GM18873 (cell line): ENCODE results near the gene TOPBP1.
"Not testable (repeated sequence)": the region's sequence is repeated elsewhere in the genome, so short reads cannot be mapped to it uniquely, and the experiment has no call there.

ENCODE experiments used
- ATAC-seq: cut with Tn5 transposase; IDR thresholded peaks from one replicate; pipeline ENCODE4 v1.9.1; 2021; ENCODE audit warnings: mild to moderate bottlenecking, moderate library complexity, moderate number of reproducible peaks; ENCODE audit not compliant: unreplicated experiment, low FRiP score

TOPBP1 gene

DNA sequence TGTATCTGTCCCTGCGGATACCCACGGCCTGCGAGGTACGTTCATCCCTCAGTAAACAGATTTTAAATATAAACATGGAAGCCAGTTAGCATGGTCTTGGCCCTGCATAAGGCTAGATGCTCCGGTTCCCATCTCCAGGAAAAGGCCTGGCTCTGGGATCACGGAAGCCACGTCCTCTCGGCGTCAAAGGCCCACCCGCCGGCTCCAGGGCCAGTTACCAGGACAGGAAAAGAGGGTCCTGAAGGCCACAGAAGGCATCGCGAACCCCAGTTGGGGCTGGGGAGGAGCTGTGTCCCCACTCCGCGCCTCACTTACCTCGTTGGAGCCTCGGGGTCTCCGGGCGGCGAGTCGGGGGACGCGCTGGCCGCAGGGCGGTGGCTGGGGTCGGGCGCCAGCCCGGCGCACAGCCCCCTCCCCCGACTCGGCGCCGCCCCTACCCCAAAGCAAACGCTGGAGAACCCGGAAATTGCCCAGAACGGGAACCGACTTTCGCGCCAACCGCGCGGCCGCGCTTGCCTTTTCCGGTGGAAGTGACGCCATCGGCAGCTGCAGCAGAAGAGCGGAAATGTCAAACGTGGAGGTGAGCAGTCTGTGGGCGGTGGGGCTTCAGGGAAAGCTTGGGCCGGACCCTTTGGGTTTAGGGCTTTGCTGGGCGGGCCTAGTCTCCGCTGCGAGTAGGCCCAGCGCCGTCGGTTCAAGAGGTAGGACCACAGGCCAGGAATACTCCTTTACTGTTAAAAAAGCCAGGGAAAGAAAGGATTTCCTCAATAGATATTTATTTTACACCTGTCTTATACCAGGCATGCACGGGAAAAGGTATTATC lies at the start of gene TOPBP1:
Gene TOPBP1 (minus strand): TSS at position 488 of the 824 bp plus-strand sequence. CDS start 814 bp downstream, outside the sequence.
- peak; percentile 82 for ATAC-seq

DNA sequence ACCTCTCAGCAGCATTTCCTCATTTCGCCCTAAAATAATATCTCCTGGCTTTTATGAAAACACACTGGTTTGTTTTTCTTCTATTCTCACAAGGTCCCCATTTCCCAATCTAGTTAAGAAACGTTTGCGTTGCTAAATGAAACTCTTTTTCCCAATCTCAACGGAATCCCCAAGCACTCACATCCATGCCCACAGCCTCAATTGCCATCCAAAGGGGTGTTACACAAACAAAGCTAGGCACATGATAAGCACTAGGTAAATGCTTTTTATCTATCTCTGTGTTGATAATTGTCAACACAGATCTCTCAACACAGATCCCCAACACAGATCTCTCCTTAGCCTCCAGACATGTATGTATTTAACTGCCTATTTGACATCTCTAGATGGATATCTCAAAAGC lies 49.3 kb upstream of the TOPBP1 start:
- no peak for ATAC-seq

DNA sequence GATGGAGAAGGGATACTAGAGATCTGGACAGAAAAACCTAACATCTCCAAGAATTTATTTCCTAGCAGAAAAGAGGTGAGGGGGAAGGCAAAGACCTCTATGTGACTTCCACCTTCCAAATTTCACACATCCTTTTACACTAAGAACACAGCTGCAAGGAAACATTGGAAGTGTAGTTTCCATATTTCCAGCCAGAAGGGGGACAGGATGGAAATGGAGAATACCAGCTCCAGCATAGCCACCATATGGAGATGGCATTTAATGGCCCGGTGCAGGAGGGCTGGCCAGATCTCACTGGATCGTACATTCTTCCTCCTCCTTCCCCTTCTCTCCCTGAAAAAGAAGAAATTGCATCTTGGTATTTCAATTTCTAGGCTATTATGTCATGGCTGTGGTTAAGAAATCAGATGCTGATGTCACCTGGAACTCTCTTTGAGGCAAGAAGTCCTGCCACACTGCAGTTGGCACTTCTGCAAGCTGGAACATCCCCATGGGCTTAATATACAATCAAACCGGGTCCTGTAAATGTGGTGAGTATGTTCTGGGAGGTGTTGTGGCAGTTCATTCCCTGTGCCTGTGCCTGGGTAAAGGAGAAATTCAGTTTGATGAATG lies 47.5 kb upstream of the TOPBP1 start:
- no peak for ATAC-seq

DNA sequence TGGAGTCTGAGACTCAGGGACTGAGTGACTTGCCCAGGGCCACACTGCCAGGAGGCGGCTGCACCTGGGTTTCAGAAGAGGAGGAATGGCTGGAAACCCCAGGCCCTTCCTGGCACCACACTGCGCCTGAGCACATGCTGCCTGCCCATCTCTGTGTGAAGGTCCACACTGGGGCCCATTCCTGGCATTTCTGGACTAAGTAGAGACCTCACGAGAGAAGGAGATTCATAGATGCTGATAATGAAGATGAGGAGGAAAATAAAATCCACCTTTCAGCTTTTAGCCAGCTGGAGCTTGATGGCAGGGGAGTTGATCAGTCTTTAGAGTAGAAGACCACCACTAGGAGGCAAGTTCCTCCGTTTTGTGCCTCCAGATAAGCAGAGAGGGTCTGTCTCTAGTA lies 44.3 kb upstream of the TOPBP1 start:
- ATAC-seq = no peak

DNA sequence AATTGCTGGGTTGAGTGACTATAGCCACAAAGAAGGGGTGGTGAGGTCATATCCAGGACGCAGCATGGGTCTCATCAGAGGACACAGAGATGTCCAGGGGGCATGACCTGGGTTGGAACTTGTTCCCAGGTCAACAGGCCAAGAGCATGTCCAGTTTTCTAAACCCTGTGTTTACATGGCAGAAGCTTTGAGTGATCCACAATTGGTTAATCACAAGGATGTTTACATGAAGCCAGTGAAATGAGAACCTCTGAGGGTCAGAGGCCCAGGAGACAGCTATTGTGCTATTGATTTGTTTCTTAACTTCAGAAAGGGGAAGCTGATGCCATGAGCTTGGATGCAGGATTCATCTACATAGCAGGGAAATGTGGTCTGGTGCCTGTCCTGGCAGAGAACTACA lies 42.2 kb upstream of the TOPBP1 start:
- ATAC-seq = no peak

DNA sequence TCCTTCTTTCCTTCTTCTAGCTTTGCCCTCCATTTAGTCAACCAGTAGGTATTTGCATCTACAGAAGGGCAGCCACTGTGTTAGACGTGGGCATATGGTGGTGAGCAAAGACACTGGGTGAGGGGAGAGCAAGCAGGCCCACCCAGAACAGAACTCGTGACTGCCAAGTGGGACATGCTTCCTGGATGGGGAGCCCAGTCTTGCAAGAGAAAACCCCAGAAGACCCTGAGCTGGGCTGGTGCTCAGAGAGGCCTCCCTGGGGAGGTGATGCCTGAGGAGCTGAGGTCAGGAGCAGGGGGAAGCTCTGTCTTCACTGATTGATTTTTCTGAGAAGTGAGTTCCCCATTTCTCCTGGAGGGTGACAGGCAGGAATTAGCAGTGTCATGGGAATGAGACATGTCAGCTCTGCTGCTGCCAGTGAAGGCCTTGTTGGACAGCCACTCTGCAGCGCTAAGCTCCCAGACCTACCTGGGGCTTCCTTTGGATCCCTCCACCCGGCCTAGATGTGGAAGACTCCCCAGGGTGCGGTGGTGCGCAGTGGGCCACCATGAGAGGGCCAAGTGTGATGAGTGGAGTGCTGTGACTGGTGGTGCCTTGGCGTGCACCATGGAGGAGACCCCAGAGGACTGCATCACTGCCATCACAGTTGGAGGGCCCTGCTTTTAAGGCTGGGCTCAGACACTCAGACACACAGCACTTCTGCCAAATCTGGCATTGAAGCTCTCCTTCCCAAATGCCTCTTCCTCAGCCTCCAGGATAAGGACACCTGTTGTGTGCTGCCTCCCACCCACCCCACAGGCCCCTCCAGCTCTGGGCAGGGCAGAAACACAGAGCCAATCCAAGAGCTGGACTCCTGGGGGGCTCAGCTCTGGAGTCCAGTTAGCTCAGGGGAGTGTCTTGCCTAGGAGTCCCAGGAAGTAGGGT lies 40.0 kb upstream of the TOPBP1 start:
- no peak for ATAC-seq

DNA sequence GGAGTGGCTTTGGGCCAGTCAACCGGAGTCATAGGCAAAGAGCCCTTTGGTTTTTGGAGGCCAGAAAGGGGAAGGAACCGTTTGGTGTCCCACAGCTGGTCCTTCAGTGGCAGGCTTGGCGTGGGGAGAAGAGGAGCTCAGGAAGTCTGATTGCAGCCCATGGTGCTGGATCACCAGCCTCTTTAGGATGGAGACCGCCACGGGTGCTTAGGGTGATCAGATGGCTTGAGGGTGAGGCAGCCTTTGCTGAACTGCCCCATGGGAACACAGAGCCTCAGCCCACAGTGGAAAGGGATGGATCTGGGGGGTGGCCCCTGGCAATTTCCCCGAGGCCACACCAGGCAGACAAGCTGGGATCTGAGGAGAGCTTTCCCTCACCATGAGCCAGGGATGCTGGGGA lies 38.6 kb upstream of the TOPBP1 start:
- ATAC-seq = no peak

DNA sequence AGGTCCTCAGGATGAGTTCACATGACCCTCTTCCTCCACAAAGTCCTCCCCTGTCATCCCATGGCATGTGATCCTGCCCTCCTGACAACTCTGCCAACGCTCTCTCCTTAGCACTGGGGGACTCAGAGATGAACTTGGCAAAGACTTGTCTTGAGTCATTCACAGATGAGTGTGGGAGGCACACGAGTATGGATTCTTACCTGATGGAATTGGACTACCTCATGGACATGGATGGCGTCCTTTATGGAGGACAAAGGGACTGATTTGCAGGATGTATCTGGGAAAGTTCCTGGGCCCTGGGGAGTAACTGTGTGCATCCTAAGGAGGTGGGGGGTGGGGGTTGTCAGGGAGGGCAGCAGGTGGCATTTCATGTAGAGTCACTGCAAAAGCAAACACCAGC lies 38.2 kb upstream of the TOPBP1 start:
- no peak for ATAC-seq

DNA sequence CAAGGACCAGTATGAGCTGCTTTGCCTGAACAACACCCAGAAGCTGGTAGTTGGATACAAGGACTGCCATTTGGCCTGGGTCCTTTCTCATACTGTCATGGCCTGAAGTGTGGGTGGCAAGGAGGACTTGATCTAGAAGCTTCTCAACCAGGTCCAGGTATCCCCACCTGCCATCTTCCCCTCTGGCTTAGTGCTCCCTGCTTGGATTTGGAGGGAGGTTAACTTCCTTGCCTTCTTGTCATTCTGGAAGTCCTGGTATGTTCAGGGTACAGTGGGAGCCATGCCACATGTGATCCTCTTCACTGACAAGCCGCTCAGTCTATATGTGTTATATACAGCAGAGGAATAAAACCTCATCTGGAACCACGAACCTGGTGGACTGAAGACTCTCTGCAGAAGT lies 37.7 kb upstream of the TOPBP1 start:
- ATAC-seq = no peak

DNA sequence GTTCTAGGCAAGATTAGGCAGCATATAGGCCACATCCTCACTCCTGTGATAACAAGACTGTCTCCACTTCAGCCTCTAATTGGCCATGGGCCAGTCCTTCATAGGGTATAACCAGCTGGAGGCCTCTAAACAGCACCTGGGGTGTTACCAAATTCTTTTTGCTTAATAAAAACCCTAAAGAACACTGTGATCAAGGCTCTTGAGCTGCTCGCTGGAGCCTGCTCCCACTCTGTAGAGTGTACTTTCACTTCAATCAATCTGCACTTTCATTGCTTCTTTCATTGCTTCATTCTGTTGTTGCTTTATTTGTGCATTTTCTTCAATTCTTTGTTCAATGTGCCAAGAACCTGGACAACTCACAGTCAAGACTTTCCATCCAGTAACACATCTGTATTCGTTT lies 36.2 kb upstream of the TOPBP1 start:
- ATAC-seq = no peak

DNA sequence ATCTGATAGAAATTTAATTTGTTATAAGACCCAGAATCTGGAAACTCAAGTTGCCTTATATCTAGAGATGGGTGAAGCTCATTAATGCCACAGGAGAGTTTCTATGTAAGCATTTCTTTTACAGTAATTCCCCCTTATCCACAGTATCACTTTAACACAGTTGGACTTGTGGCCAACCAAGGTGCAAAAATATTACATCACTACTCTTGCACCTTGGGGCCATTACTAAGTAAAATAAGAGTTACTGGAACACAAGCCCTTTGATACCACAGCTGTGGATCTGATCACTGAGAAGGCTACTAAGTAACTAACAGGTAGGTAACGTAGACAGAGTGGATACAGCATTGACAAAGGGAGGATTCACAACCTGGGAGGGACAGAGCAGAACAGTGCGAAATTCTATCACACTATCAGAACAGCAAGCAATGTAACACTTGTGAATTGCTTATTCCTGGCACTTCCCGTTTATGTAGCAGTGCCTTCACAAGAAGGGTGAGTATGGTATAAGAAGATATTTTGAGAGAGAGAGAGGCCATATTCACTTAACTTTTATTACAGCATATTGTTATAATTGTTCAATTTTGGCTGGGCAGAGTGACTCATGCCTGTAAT lies 33.9 kb upstream of the TOPBP1 start:
- ATAC-seq = no peak

DNA sequence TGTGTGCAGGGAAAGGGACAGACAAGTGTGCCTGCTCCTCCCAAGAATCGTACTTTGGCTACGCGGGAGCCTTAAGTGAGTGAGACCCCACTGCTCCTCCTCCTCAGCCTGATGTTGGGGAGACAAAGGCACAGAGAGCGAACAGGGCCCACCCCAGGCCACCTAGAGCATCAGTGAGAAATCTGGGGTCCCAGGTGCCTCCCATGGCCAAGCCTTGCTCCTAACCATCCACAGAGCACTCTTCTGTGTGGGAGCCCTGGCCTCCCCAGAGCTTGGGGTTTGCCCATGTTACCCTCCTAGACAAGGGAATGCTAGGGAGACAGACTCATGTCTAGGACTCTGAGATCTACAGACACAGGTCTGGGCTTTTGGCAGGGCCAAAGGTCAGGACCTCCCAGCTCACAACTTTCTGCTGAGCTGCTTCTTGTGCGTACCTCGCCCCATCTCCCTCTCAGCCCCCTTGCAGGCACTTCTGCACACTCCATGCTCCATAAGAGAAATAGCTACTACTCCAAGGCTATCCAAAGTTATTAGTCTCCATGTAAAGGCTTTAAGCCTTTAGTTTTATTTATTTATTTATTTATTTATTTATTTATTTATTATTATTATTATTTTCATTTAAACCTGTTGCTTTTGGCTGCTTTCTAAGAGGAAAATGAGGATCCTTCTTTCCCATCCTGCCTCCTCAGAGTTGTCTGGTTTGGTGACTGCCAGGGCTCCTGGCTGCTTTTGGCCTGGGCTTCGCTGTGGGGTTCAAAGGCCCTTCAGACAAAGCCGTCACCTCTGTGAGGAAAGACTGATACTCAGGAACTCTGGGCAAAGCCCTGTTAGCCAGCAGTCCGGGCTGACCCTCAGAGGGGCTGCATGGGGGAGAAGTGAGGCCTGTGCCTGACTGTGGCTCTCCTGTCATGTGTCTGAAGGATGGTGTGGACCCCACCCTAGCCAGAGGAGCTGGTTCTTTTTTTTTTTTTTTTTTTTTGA lies 32.8 kb upstream of the TOPBP1 start:
- no peak for ATAC-seq

DNA sequence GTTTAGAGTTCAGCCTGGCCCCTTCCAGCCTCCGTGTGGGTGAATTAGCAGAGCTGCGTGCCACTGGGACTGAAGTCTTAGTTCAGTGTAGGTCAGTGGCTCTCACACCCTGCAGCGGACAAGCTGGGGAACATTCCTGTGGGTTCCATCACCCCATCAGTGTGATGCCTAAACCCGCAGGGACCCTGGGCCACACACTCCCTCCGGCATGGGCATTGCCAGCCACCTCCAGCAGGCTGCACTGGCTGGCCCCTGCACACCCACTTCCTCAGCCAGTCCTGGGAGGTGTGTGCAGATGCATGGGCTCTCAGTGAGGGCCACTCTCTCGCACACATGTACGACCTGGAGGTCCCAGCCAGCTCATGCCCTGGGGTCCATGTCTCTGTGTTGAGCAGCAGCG lies 32.1 kb upstream of the TOPBP1 start:
- no peak for ATAC-seq

DNA sequence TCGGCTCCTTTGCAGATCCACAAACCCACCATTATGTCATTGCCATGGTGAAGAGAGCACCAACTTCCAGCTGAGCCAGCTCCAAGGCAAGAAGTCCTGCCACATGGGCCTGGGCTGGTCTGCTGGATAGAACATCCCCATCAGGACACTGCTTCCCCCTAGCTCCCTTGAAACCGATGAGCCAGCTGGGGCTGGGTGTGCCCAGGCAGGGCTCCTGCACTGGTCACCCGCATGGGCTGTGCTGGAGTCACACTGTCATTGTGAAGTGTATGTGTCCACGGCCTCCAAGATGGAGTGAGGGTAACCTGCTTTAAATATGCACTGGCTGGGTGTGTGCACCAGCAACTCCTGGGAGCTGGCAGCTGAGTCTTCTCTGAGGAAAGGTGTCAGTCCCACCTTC lies 31.0 kb upstream of the TOPBP1 start:
- ATAC-seq = no peak

DNA sequence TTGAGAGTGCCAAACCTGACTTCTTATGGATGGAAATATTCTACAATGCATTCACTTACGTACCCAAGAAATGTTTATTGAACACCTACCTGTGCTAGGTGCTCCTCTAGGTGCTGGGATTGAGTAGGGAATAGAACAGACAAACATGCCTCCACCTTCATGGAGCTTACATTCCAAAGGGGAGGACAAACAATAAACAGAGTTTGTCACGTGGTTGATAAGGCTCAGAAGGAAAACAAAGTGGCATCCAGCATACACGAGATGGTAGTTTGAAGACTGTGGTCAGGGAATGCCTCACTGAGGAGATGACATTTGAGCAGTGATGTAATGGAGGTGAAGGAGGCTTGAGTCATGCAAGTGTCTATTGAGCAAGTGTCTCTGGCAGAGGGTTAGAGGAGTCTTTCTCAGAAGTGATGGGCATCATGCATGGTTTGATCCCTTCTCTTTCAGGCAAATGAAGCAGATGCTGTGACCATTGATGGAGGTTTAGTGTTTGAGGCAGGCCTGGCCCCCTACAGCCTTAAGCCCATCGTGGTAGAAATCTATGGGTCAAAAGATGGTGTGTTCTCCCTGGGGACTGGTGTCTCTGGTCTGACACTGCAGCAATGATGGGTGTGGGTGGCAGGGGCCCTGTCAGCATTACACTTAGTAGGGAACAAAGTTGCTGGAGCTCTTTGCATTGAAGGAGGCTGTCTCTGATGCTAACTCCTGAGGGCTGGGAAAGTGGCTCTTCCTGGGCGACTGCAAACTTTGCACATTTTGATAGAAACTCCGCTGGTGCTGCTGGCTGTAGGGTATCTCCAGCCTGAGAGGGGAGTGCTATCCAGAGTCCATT lies 29.7 kb upstream of the TOPBP1 start:
- no peak for ATAC-seq

DNA sequence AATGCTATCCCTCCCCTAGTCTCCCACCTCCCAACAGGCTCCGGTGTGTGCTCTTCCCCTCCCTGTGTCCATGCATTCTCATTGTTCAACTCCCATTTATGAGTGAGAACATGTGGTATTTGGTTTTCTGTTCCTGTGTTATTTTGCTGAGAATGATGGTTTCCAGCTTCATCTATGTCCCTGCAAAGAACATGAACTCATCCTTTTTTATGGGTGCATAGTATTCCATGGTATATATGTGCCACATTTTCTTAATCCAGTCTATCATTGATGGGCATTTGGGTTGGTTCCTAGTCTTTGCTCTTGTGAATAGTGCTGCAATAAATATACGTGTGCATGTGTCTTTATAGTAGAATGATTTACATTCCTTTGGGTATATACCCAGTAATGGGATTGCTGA lies 16.3 kb upstream of the TOPBP1 start:
- not testable (repeated sequence) for ATAC-seq

DNA sequence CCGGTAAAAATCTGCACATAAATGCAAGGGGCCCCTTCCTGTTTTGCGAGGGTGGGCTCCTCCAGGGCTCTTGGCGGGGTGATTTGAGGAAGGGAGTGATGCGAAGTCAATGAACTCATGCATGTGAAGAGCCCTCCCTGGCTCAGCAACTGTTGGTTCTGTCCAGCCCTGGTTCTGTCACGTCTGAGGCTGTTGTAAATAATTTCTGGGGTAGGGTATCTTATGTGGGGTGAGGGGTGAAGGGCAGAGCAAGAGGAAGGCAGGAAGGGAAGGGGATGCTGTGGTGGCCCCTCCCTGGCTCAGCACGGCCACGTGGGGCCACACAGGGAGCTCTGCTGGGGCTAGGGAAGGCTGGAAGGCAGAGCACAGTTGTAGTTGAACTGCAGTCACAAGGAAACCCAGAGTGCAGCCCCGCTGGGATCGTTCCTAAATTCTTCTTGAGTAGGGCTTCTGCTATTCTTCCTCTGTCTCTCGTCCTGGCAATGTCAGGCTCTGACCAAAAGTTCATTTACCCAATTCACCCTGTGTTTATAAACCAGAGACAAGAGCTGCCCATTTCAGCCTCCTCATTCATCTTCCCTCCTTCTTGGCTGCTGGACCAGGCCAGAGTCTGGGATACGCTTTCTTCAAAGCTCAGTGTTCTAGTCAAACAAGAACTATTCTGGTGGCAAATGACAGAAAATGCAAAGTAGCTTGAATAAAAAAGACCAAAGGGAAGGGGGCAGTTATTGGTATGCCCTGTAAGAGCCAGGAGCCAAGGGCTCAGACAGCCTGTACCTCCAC lies 14.8 kb upstream of the TOPBP1 start:
- no peak for ATAC-seq
